ENCODE measurements around the gene NHSL2.
"Not testable (repeated sequence)": the region's sequence is repeated elsewhere in the genome, so short reads cannot be mapped to it uniquely, and the experiment has no call there.

NHSL2 gene

DNA sequence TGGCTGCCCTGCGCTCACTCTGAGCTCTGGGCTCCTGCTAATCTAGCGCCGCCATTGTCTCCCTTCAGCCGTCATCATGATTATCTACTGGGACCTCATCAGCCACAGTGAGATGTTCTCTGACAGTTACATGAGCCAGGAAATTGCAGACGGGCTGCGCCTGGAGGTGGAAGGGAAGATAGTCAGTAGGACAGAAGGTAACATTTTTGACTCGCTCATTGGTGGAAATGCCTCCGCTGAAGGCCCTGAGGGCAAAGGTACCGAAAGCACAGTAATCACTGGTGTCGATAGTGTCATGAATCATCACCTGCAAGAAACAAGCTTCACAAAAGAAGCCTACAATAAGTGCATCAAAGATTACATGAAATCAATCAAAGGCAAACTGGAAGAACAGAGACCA, 249.1 kb downstream of the NHSL2 start:
- Histone ChIP-seq H4K20me1 (ENCODE audit: insufficient read depth) (no peaks in the 10 kb centered on the region), H3K4me1 (ENCODE audit: low read depth, poor library complexity, severe bottlenecking) (no peaks in the 10 kb centered on the region), H3K4me3 (IDR thresholded peaks at IDR 0.05; ENCODE audit: insufficient read depth, low read depth, low read length) (no peak overlapping the region), H3K27ac (no peak overlapping the region), H3K36me3 (ENCODE audit: insufficient read depth) (no peaks in the 10 kb centered on the region), H3K27me3 (ENCODE audit: insufficient read depth, low read depth) (no peaks in the 10 kb centered on the region), H3K4me2 (no peak overlapping the region), H2AFZ (ENCODE audit: low read depth) (no peak overlapping the region), H3K9ac (no peak overlapping the region), H3K79me2 (ENCODE audit: insufficient read depth, low read depth) (no peaks in the 10 kb centered on the region)
- TF ChIP-seq, protein P1, sequence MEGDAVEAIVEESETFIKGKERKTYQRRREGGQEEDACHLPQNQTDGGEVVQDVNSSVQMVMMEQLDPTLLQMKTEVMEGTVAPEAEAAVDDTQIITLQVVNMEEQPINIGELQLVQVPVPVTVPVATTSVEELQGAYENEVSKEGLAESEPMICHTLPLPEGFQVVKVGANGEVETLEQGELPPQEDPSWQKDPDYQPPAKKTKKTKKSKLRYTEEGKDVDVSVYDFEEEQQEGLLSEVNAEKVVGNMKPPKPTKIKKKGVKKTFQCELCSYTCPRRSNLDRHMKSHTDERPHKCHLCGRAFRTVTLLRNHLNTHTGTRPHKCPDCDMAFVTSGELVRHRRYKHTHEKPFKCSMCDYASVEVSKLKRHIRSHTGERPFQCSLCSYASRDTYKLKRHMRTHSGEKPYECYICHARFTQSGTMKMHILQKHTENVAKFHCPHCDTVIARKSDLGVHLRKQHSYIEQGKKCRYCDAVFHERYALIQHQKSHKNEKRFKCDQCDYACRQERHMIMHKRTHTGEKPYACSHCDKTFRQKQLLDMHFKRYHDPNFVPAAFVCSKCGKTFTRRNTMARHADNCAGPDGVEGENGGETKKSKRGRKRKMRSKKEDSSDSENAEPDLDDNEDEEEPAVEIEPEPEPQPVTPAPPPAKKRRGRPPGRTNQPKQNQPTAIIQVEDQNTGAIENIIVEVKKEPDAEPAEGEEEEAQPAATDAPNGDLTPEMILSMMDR (conservative IDR thresholded peaks at IDR 0.05; ENCODE audit: low read depth, low read length): no peak

DNA sequence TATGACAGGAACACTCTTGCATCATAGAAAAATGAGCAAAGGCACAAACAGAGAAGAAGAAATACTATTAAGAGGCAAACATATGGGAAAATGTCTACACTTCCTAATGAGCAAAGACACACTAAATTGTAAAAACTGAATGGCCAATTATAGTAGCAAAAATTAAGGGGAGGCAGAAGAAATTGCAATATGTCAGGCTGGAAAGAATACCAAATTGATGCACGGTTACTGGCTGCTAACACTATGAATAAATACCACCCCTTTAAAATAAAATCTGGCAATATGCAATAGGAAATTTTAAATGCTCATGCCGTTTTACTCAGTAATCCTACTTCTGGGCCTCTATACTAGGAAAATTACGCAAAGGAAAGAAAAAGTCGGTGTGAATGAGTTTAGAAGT, 254.9 kb downstream of the NHSL2 start:
- no peak overlapping the region for H3K27ac ChIP-seq
- no peaks in the 10 kb centered on the region for H3K36me3 ChIP-seq (ENCODE audit: insufficient read depth)
- H3K4me1 ChIP-seq (ENCODE audit: low read depth, poor library complexity, severe bottlenecking): no peaks in the 10 kb centered on the region
- no peak overlapping the region for H3K4me2 ChIP-seq
- no peak overlapping the region for H3K4me3 ChIP-seq (IDR thresholded peaks at IDR 0.05; ENCODE audit: insufficient read depth, low read depth, low read length)
- no peaks in the 10 kb centered on the region for H3K27me3 ChIP-seq (ENCODE audit: insufficient read depth, low read depth)
- H3K79me2 ChIP-seq (ENCODE audit: insufficient read depth, low read depth): no peaks in the 10 kb centered on the region
- no peak overlapping the region for H3K9ac ChIP-seq
- no peaks in the 10 kb centered on the region for H4K20me1 ChIP-seq (ENCODE audit: insufficient read depth)
- TF ChIP-seq, protein P1 (conservative IDR thresholded peaks at IDR 0.05; ENCODE audit: low read depth, low read length): no peak
- no peak overlapping the region for H2AFZ ChIP-seq (ENCODE audit: low read depth)

DNA sequence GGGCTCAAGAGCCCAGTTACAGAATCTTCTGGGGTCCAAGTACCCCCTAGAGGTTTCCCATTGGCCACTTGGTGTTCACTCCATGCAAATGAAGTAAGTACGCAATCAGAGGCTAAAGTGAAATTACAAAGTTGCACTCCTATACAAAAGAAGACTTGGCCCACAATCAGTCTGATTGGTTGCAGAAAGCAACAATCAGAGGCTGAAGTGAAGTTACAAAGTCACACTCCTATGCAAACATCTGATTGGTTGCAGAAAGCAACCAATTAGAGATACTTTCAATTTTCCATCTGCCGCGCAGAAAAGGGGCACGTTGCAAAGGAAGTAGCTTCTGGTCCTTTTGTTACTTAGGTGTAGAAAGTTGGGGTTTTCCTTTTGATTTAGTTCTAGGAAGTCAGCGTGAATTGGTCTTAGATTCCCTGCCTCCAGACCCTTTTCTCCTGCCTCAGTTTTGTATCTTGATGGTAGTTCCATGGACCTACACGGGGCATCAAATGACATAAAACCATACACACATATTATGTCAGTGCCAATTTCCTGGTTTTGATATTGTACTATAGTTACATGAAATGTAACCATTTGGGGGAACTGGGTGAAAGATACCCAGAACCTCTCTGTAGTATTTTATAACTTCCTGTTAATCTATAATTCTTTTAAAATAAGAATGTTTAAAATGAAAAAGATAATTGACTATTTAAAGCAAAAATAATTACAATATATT, 258.5 kb downstream of the NHSL2 start:
- Histone ChIP-seq H2AFZ (ENCODE audit: low read depth) (no peak overlapping the region), H3K27ac (no peak overlapping the region), H3K4me2 (no peak overlapping the region), H4K20me1 (ENCODE audit: insufficient read depth) (no peaks in the 10 kb centered on the region), H3K4me1 (ENCODE audit: low read depth, poor library complexity, severe bottlenecking) (no peaks in the 10 kb centered on the region), H3K36me3 (ENCODE audit: insufficient read depth) (no peaks in the 10 kb centered on the region), H3K79me2 (ENCODE audit: insufficient read depth, low read depth) (no peaks in the 10 kb centered on the region), H3K4me3 (IDR thresholded peaks at IDR 0.05; ENCODE audit: insufficient read depth, low read depth, low read length) (no peak overlapping the region), H3K9ac (no peak overlapping the region), H3K27me3 (ENCODE audit: insufficient read depth, low read depth) (no peaks in the 10 kb centered on the region)
- TF ChIP-seq, protein P1 (conservative IDR thresholded peaks at IDR 0.05; ENCODE audit: low read depth, low read length): no peak

DNA sequence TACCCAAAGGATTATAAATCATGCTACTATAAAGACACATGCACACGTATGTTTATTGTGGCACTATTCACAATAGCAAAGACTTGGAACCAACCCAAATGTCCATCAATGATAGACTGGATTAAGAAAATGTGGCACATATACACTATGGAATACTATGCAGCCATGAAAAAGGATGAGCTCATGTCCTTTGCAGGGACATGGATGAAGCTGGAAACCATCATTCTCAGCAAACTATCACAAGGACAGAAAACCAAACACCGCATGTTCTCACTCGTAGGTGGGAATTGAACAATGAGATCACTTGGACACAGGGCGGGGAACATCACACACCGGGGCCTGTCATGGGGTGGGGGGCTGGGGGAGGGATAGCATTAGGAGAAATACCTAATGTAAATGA, 265.6 kb downstream of the NHSL2 start:
- not testable (repeated sequence) for H4K20me1 ChIP-seq (ENCODE audit: insufficient read depth); H3K4me2 ChIP-seq; H3K36me3 ChIP-seq (ENCODE audit: insufficient read depth); H3K27me3 ChIP-seq (ENCODE audit: insufficient read depth, low read depth); H2AFZ ChIP-seq (ENCODE audit: low read depth); H3K4me1 ChIP-seq (ENCODE audit: low read depth, poor library complexity, severe bottlenecking); H3K79me2 ChIP-seq (ENCODE audit: insufficient read depth, low read depth); H3K9ac ChIP-seq; H3K4me3 ChIP-seq (IDR thresholded peaks at IDR 0.05; ENCODE audit: insufficient read depth, low read depth, low read length); H3K27ac ChIP-seq

DNA sequence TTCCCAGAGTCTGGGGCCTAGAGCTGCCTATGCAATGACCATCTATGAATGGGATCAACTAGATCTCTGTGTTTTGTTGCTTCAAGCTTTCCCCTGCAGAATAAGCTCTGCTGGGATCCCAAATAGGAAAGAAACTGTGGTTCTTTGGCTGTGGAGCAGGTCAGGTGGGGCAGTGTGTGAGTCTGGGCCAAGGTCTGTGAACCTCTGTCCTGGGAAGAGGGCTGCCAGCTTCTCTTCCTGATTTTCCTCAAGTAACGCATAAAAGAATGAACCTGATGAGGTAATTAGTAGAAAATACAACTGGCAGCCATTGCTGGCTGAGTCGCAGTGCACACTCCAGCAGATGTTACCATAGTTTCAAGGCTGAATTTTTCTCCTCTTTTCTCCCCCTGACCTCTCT, 266.3 kb downstream of the NHSL2 start:
- Histone ChIP-seq H3K79me2 (ENCODE audit: insufficient read depth, low read depth) (peaks cover 3% of the 10 kb centered on the region; the same call in 1 of the 2 replicates), H3K4me3 (IDR thresholded peaks at IDR 0.05; ENCODE audit: insufficient read depth, low read depth, low read length) (no peak overlapping the region), H3K4me1 (ENCODE audit: low read depth, poor library complexity, severe bottlenecking) (peaks cover 8% of the 10 kb centered on the region), H3K36me3 (ENCODE audit: insufficient read depth) (no peaks in the 10 kb centered on the region), H3K4me2 (no peak overlapping the region), H4K20me1 (ENCODE audit: insufficient read depth) (no peaks in the 10 kb centered on the region), H3K27me3 (ENCODE audit: insufficient read depth, low read depth) (no peaks in the 10 kb centered on the region), H3K27ac (no peak overlapping the region), H2AFZ (ENCODE audit: low read depth) (no peak overlapping the region), H3K9ac (no peak overlapping the region)
- TF ChIP-seq, protein P1 (conservative IDR thresholded peaks at IDR 0.05; ENCODE audit: low read depth, low read length): no peak

All from KMS-11 (cell line).